ENCODE measurements around the gene PSMB5. TPM values are rescaled to one million over a fixed set of nuclear protein-coding genes. Genes with fewer than 3 reads are reported as not detected.

Gene PSMB5
- total and polyA plus RNA-seq, 2 experiments from 2014 or later, result 124 to 326 TPM

DNA sequence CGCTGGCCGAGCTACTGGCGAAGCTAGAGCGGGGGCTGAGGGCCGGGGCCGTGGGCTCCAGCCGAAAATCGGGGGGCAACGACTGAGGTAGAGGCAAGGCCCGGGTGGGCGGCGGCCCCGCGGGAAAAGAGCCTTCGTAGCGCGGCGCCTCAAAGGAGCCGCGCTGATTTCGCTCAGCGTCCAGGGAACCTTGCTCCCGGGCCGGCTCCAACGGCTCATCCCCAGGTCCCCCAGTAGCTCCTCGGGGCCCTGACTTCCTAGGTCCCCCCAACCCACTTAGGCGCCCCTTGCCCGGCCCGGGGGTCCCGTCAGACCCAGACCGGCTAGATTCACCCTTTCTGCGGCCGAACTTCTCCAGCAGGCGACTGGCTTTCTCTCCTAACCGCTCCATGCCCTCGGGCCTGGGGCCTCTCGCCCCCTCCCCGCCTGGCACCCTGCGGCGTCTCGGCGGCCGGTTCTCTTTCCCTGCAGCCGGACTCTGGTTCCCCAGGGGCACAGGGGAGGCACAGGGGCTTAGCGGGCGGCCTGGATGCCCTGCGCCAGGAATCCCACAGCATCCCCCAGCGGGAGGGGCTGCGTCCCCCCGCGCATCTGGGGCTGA lies 52.7 kb downstream of the PSMB5 start:
- H3K27me3 ChIP-seq, result no peaks in the 10 kb centered on the region
- H3K36me3 ChIP-seq, result no peaks in the 10 kb centered on the region
- H3K4me3 ChIP-seq, result peak overlapping the region; percentile 74
- TF ChIP-seq, protein P1, sequence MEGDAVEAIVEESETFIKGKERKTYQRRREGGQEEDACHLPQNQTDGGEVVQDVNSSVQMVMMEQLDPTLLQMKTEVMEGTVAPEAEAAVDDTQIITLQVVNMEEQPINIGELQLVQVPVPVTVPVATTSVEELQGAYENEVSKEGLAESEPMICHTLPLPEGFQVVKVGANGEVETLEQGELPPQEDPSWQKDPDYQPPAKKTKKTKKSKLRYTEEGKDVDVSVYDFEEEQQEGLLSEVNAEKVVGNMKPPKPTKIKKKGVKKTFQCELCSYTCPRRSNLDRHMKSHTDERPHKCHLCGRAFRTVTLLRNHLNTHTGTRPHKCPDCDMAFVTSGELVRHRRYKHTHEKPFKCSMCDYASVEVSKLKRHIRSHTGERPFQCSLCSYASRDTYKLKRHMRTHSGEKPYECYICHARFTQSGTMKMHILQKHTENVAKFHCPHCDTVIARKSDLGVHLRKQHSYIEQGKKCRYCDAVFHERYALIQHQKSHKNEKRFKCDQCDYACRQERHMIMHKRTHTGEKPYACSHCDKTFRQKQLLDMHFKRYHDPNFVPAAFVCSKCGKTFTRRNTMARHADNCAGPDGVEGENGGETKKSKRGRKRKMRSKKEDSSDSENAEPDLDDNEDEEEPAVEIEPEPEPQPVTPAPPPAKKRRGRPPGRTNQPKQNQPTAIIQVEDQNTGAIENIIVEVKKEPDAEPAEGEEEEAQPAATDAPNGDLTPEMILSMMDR (IDR thresholded peaks at IDR 0.05; ENCODE audit: low read depth, low read length), result no peak
- H3K4me1 ChIP-seq (ENCODE audit: low read depth), result peaks cover 31% of the 10 kb centered on the region
- peak in 1 of 2 donors; percentile 41 for DNase-seq (ENCODE audit: low read depth in 1 of 2, low spot score in 1 of 2)
- H3K27ac ChIP-seq, result peak overlapping the region; percentile 99
- no peaks in the 10 kb centered on the region for H3K9me3 ChIP-seq (ENCODE audit: low read depth)

DNA sequence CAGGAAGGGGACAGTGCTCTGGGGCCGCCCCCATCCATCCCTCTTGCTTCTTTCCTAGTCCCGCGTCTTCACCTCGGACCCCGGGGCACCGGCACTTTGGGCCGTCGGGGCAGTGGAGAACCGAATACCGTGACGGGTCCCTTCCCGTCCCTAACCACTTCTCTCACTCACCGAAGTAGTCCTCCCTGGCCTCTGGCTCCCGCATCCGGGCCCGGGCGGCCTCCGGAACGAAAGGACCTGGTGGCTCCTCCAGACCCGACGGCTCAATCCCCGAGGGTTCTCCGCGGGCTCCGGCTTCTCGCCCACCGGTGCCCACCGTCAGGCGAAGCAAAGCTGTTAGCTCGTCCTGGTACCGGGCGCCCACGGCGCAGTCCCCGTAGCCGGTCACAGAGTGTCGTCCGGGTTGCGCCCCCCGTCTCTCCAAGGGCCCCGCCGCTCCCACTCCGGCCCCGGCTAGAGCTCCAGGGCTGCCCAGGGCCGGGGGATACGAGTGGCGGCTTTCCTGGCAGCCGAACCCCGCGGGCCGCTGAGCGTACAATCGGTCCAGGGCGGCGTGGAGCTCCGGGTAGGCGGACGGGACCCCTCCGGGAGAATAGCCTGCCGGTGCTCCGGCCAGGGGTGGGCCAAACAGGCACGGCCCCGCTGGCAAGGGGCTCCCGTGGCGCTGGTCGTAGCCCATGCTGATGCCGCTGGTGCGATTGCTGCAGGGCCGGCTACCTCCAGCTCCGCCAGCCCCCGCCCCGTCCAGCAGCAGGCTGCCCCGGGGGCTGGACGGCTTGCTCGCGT lies 53.4 kb downstream of the PSMB5 start:
- DNase-seq (ENCODE audit: low read depth in 1 of 2, low spot score in 1 of 2), result peak; percentile 24 to 25
- TF ChIP-seq, protein P1 (IDR thresholded peaks at IDR 0.05; ENCODE audit: low read depth, low read length), result no peak
- peak overlapping the region; percentile 74 for H3K4me3 ChIP-seq
- no peaks in the 10 kb centered on the region for H3K9me3 ChIP-seq (ENCODE audit: low read depth)
- H3K4me1 ChIP-seq (ENCODE audit: low read depth), result peaks cover 38% of the 10 kb centered on the region
- H3K27me3 ChIP-seq, result no peaks in the 10 kb centered on the region
- peak overlapping the region; percentile 99 for H3K27ac ChIP-seq
- H3K36me3 ChIP-seq, result no peaks in the 10 kb centered on the region

DNA sequence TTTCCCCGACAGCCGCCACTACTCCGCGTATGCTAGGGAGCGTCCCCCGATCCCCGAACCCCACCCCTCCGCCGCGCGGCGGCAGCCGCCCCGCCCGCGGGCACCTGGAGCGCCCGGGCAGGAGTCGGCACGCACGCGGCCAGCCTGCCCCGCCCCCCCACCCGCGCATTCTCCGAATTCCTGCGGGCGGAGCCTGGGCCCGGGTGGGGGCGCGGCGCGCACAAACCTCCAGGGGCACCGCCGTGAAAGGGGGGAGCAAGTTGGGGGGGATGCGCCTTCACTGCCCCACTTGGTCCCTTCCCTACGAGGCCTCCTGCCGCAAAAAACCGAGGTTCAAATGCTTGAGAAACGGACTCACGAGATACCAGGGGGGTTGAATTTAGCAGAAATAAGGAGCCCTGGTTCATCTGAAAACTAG lies 54.0 kb downstream of the PSMB5 start:
- Histone ChIP-seq H3K36me3 (no peaks in the 10 kb centered on the region), H3K9me3 (ENCODE audit: low read depth) (no peaks in the 10 kb centered on the region), H3K27me3 (no peaks in the 10 kb centered on the region), H3K4me1 (ENCODE audit: low read depth) (peaks cover 40% of the 10 kb centered on the region), H3K27ac (peak overlapping the region; percentile 99), H3K4me3 (peak overlapping the region; percentile 74)
- TF ChIP-seq, protein P1 (IDR thresholded peaks at IDR 0.05; ENCODE audit: low read depth, low read length), result no peak
- peak; percentile 60 to 66 for DNase-seq (ENCODE audit: low read depth in 1 of 2, low spot score in 1 of 2)

DNA sequence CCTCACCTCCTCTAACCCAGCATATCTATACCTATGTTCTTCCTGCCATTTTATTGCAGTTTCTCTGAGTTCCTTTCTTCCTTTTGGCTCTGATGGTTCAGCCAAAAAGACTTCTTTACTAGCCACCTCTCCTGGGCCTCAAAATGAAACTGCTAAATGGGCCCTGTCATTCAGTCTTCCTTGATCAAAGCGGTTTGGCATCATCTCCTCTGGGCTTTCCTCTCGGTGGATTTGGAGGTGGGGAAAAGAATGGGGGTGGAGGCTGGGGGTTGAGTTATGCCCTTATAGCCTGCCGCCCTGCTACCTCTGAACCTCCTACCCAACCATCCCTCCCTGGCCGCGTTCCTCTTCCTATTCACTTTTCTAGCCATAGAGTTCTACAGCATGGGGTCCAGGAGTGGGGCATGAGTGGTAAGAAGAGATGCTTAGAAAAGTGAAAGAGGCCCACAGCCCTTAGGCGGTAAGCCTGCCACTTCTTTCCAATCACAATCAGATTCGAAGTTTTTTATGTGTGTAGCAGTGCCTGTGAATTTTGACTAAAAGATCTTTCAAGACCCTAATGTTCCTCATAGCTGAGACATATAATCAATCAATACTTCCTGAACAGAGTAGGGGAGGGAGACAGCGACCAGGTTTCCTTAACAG lies 54.8 kb downstream of the PSMB5 start:
- DNase-seq (ENCODE audit: low read depth in 1 of 2, low spot score in 1 of 2), result no peak
- Histone ChIP-seq H3K27me3 (no peaks in the 10 kb centered on the region), H3K27ac (peak overlapping the region; percentile 99), H3K4me3 (peak overlapping the region; percentile 74), H3K4me1 (ENCODE audit: low read depth) (peaks cover 40% of the 10 kb centered on the region), H3K36me3 (peaks cover 3% of the 10 kb centered on the region), H3K9me3 (ENCODE audit: low read depth) (no peaks in the 10 kb centered on the region)
- TF ChIP-seq, protein P1 (IDR thresholded peaks at IDR 0.05; ENCODE audit: low read depth, low read length), result no peak

DNA sequence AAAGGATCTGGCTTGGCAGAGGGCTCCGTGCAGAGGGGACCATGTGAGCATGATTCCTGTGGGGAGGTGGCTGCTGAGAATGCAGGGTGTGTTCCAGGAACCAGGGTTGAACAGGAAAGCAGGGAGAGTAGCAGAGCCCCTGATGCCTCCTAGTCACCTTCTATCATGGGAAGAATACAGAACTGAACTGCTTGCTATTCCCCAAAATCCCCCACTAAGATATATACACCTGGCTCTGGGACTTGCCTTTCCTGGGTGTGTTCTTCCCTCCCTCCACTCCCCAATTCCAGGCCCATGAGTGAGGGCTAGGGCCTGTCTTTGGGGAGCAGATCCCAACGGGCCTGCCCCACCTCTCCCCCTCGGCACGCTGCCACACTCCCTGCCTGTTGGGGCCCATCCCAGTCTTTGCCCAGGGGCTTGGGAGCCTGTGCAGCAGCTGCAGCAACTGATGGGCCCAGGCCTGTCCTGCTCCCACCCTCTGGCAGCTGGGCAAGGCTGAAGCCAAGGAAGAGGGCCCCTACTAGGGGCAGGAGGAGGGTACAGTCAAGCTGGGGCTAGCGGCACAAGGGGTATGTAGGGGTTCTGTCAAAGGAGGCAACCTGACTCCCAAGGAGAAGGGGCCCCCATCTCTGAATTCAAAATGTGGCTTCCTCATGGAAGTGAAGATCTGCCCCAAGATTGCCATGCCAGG lies 55.6 kb downstream of the PSMB5 start:
- H3K27me3 ChIP-seq, result no peaks in the 10 kb centered on the region
- no peak for DNase-seq (ENCODE audit: low read depth in 1 of 2, low spot score in 1 of 2)
- TF ChIP-seq, protein P1 (IDR thresholded peaks at IDR 0.05; ENCODE audit: low read depth, low read length), result no peak
- H3K4me1 ChIP-seq (ENCODE audit: low read depth), result peaks cover 40% of the 10 kb centered on the region
- no peaks in the 10 kb centered on the region for H3K9me3 ChIP-seq (ENCODE audit: low read depth)
- no peak overlapping the region for H3K4me3 ChIP-seq
- H3K36me3 ChIP-seq, result peaks cover 10% of the 10 kb centered on the region
- H3K27ac ChIP-seq, result peak overlapping the region; percentile 99
